ENCODE measurements around the gene CD37. TPM values are rescaled to one million over a fixed set of nuclear protein-coding genes. Genes with fewer than 3 reads are reported as not detected.

The CD37 gene
- total RNA-seq, 1 donor from 2014 or later, result 213 TPM

GRCh38 chr19:49328741-49329140 lies 6.5 kb upstream of the CD37 start:
- intact Hi-C loops (cut with micrococcal nuclease), result loop anchor here (1.0 to 2.0 kb wide), 2 partner anchors 62 to 102 kb away; no protein-coding TSS in a partner anchor

- intact Hi-C loops (cut with micrococcal nuclease), result loop anchor here (10.0 kb wide), 1 partner anchor 114 kb away; the partner anchor contains the start of gene SLC17A7
Observed at GRCh38 chr19:49331187-49331586, 4.0 kb upstream of the CD37 start.

- intact Hi-C loops (cut with micrococcal nuclease), result loop anchor here (10.0 kb wide), 1 partner anchor 113 kb away; the partner anchor contains the start of gene SLC17A7
Observed at GRCh38 chr19:49331616-49332055, 3.6 kb upstream of the CD37 start.

GRCh38 chr19:49332691-49333417 lies 2.4 kb upstream of the CD37 start:
- intact Hi-C loops (cut with micrococcal nuclease), result loop anchor here (10.0 kb wide), 1 partner anchor 112 kb away; the partner anchor contains the start of gene SLC17A7

GRCh38 chr19:49333418-49333805 lies 1.8 kb upstream of the CD37 start:
- intact Hi-C loops (cut with micrococcal nuclease), result loop anchor here (10.0 kb wide), 1 partner anchor 111 kb away; the partner anchor contains the start of gene SLC17A7

- intact Hi-C loops (cut with micrococcal nuclease), result loop anchor here (2.0 to 10.0 kb wide), 2 partner anchors 111 to 141 kb away; partner anchors contain the start of genes FLT3LG and SLC17A7
Observed at GRCh38 chr19:49333811-49334288, 1.4 kb upstream of the CD37 start.

GRCh38 chr19:49335784-49336481 lies 727 bp downstream of the CD37 start:
- intact Hi-C loops (cut with micrococcal nuclease), result loop anchor here (2.0 to 10.0 kb wide), 2 partner anchors 109 to 139 kb away; partner anchors contain the start of genes FLT3LG and SLC17A7

GRCh38 chr19:49336482-49337266 lies 1.5 kb downstream of the CD37 start:
- intact Hi-C loops (cut with micrococcal nuclease), result loop anchor here (10.0 kb wide), 1 partner anchor 108 kb away; the partner anchor contains the start of gene SLC17A7

GRCh38 chr19:49337267-49338022 lies 2.2 kb downstream of the CD37 start:
- intact Hi-C loops (cut with micrococcal nuclease), result loop anchor here (10.0 kb wide), 1 partner anchor 107 kb away; the partner anchor contains the start of gene SLC17A7

GRCh38 chr19:49338023-49338677 lies 2.9 kb downstream of the CD37 start:
- intact Hi-C loops (cut with micrococcal nuclease), result loop anchor here (10.0 kb wide), 1 partner anchor 107 kb away; the partner anchor contains the start of gene SLC17A7

- intact Hi-C loops (cut with micrococcal nuclease), result loop anchor here (10.0 kb wide), 1 partner anchor 106 kb away; the partner anchor contains the start of gene SLC17A7
Observed at GRCh38 chr19:49338691-49339300, 3.6 kb downstream of the CD37 start.

- intact Hi-C loops (cut with micrococcal nuclease), result loop anchor here (10.0 kb wide), 1 partner anchor 105 kb away; the partner anchor contains the start of gene SLC17A7
Observed at GRCh38 chr19:49339301-49340068, 4.3 kb downstream of the CD37 start.

- intact Hi-C loops (cut with micrococcal nuclease), result no loop called here
Observed at GRCh38 chr19:49340069-49340864, 5.1 kb downstream of the CD37 start.

- intact Hi-C loops (cut with micrococcal nuclease), result no loop called here
Observed at GRCh38 chr19:49340865-49341718, 5.9 kb downstream of the CD37 start.

GRCh38 chr19:49342291-49342721 lies 7.1 kb downstream of the CD37 start:
- intact Hi-C loops (cut with micrococcal nuclease), result no loop called here

- intact Hi-C loops (cut with micrococcal nuclease), result no loop called here
Observed at GRCh38 chr19:49343123-49343522, 7.9 kb downstream of the CD37 start.

All from T-helper 2 cell treated with Interferon-gamma antibody and Interleukin-4, amounts not matched to agents 100 ng/mL and 5 ng/mL, for 36 hours (primary cell).